ENCODE data around the gene RCOR1. TPM values are rescaled to one million over a fixed set of nuclear protein-coding genes. Genes with fewer than 3 reads are reported as not detected.
"Not testable (repeated sequence)": the region's sequence is repeated elsewhere in the genome, so short reads cannot be mapped to it uniquely, and the experiment has no call there.

Gene RCOR1
- total RNA-seq, 4 donors from 2014 or later = 15.7 to 31.0 (median 25.8) TPM

DNA sequence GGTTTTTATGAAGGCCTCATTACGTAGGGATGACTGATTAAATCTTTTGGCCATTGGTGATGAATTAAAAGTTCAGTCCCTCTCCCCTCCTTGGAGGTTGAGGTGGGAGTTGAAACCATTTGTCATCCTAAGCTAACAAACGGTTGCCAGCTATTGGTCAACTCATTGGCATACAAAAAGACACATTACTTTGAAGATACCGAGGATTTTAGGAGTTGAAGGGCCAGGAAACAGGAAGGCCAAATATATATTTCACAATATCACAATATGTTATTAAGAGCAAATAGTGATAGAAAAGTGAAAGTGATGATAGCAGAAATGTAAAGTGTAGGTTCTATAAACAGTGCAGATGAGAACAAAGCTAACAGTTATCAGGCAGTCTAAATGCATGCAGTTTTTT, 24.4 kb downstream of the RCOR1 start:
- Histone ChIP-seq H3K36me3 (no peaks in the 10 kb centered on the region), H3K4me1 (peaks cover 1 to 12% (median 6%) of the 10 kb centered on the region in 4 donors), H3K4me3 (no peak overlapping the region), H3K27me3 (no peaks in the 10 kb centered on the region), H3K27ac (no peak overlapping the region), H3K9me3 (no peaks in the 10 kb centered on the region)
- in situ Hi-C loops (cut with MboI; ENCODE audit: low pct_ligation_motif_present in 1 of 4, low pct_unique_long_range_greater_than_20kb in 1 of 4, low sequenced_read_pairs in 3 of 4) (no loop called here), intact Hi-C loops (cut with DNase I; ENCODE audit: low total_unique reads) (no loop called here)
- DNase-seq = no peak
- WGBS, 2 donors (ENCODE audit: low coverage in 1 of 2) = 70 to 79% methylated on average over 2 to 3 of the region's 3 CpGs
- TF ChIP-seq POLR2A (IDR thresholded peaks at IDR 0.05) (no peak), POLR2AphosphoS5 (IDR thresholded peaks at IDR 0.05) (no peak), EP300 (IDR thresholded peaks at IDR 0.05; ENCODE audit: low read depth) (no peak)
- TF ChIP-seq, protein P1, sequence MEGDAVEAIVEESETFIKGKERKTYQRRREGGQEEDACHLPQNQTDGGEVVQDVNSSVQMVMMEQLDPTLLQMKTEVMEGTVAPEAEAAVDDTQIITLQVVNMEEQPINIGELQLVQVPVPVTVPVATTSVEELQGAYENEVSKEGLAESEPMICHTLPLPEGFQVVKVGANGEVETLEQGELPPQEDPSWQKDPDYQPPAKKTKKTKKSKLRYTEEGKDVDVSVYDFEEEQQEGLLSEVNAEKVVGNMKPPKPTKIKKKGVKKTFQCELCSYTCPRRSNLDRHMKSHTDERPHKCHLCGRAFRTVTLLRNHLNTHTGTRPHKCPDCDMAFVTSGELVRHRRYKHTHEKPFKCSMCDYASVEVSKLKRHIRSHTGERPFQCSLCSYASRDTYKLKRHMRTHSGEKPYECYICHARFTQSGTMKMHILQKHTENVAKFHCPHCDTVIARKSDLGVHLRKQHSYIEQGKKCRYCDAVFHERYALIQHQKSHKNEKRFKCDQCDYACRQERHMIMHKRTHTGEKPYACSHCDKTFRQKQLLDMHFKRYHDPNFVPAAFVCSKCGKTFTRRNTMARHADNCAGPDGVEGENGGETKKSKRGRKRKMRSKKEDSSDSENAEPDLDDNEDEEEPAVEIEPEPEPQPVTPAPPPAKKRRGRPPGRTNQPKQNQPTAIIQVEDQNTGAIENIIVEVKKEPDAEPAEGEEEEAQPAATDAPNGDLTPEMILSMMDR (IDR thresholded peaks at IDR 0.05) = no peak

DNA sequence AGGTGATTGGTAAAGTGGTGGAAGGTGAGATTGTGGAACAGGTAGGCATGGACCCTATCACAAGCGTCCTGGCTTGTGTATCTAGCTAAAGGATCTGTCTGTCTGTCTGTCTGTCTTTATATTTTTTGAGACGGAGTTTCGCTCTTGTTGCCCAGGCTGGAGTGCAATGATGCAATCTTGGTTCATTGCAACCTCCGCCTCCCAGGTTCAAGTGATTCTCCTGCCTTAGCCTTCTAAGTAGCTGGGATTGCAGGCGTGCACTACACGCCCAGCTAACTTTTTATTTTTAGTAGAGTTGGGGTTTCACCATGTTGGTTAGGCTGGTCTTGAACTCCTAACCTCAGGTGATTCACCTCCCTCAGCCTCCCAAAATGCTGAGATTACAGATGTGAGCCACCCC, 26.6 kb downstream of the RCOR1 start:
- WGBS, 2 donors (ENCODE audit: low coverage in 1 of 2) = 80 to 95% methylated on average over 1 to 6 of the region's 6 CpGs
- H3K9me3 ChIP-seq; intact Hi-C loops (cut with DNase I; ENCODE audit: low total_unique reads); H3K36me3 ChIP-seq; H3K27me3 ChIP-seq; H3K4me3 ChIP-seq; H3K27ac ChIP-seq; in situ Hi-C loops (cut with MboI; ENCODE audit: low pct_ligation_motif_present in 1 of 4, low pct_unique_long_range_greater_than_20kb in 1 of 4, low sequenced_read_pairs in 3 of 4); DNase-seq: not testable (repeated sequence)
- peaks cover 3 to 20% (median 10%) of the 10 kb centered on the region in 4 donors for H3K4me1 ChIP-seq

DNA sequence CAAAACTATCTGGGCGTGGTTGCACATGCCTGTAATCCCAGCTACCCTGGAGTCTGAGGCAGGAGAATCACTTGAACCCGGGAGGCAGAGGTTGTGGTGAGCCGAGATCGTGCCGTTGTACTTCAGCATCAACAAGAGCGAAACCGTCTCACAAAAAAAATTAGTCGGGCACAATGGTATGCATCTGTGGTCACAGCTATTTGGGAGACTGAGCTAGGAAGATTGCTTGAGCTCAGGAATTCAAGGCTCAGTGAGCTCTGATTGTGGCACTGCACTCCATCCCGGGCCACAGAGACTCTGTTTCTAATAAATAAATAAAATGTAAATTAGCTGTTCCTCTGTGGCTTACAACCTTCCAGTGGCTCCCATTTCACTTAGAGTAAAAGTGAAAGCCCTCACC, 28.0 kb downstream of the RCOR1 start:
- WGBS, 2 donors (ENCODE audit: low coverage in 1 of 2) = 89 to 99% methylated on average over 8 to 9 of the region's 9 CpGs
- intact Hi-C loops (cut with DNase I; ENCODE audit: low total_unique reads) = no loop called here

GRCh38 chr14:102622262-102622885, 29.9 kb downstream of the RCOR1 start:
- H3K27me3 ChIP-seq = no peaks in the 10 kb centered on the region
- peak; percentile 14 for DNase-seq
- no peak overlapping the region for H3K4me3 ChIP-seq
- H3K4me1 ChIP-seq = peaks cover 3 to 12% (median 6%) of the 10 kb centered on the region in 4 donors
- in situ Hi-C loops (cut with MboI; ENCODE audit: low pct_ligation_motif_present in 1 of 4, low pct_unique_long_range_greater_than_20kb in 1 of 4, low sequenced_read_pairs in 3 of 4) = no loop called here
- intact Hi-C loops (cut with DNase I; ENCODE audit: low total_unique reads) = no loop called here
- TF ChIP-seq POLR2AphosphoS5 (IDR thresholded peaks at IDR 0.05) (no peak), POLR2A (IDR thresholded peaks at IDR 0.05) (no peak), EP300 (IDR thresholded peaks at IDR 0.05; ENCODE audit: low read depth) (no peak)
- TF ChIP-seq, protein P1 (IDR thresholded peaks at IDR 0.05) = no peak
- H3K27ac ChIP-seq = no peak overlapping the region
- no peaks in the 10 kb centered on the region for H3K9me3 ChIP-seq
- H3K36me3 ChIP-seq = no peaks in the 10 kb centered on the region
- 64 to 65% methylated on average over 8 to 10 of the region's 10 CpGs for WGBS, 2 donors (ENCODE audit: low coverage in 1 of 2)

More for the DNA sequence above, 28.0 kb downstream of the RCOR1 start:
- DNase-seq = no peak
- H3K36me3 ChIP-seq = no peaks in the 10 kb centered on the region
- no peaks in the 10 kb centered on the region for H3K9me3 ChIP-seq
- in situ Hi-C loops (cut with MboI; ENCODE audit: low pct_ligation_motif_present in 1 of 4, low pct_unique_long_range_greater_than_20kb in 1 of 4, low sequenced_read_pairs in 3 of 4) = no loop called here
- H3K4me3 ChIP-seq = no peak overlapping the region
- H3K27me3 ChIP-seq = no peaks in the 10 kb centered on the region
- H3K4me1 ChIP-seq = peaks cover 3 to 20% (median 10%) of the 10 kb centered on the region in 4 donors
- no peak for TF ChIP-seq POLR2A (IDR thresholded peaks at IDR 0.05)
- no peak for TF ChIP-seq POLR2AphosphoS5 (IDR thresholded peaks at IDR 0.05)
- no peak for TF ChIP-seq EP300 (IDR thresholded peaks at IDR 0.05; ENCODE audit: low read depth)
- TF ChIP-seq, protein P1 (IDR thresholded peaks at IDR 0.05) = no peak
- no peak overlapping the region for H3K27ac ChIP-seq

- DNase-seq = no peak
- 86 to 88% methylated on average over 3 of the region's 3 CpGs for WGBS, 2 donors (ENCODE audit: low coverage in 1 of 2)
- no peaks in the 10 kb centered on the region for H3K9me3 ChIP-seq
- no peak overlapping the region for H3K4me3 ChIP-seq
- in situ Hi-C loops (cut with MboI; ENCODE audit: low pct_ligation_motif_present in 1 of 4, low pct_unique_long_range_greater_than_20kb in 1 of 4, low sequenced_read_pairs in 3 of 4) = no loop called here
- H3K27ac ChIP-seq = no peak overlapping the region
- no peaks in the 10 kb centered on the region for H3K36me3 ChIP-seq
- TF ChIP-seq, protein P1 (IDR thresholded peaks at IDR 0.05) = no peak
- no peak for TF ChIP-seq POLR2AphosphoS5 (IDR thresholded peaks at IDR 0.05)
- no peak for TF ChIP-seq POLR2A (IDR thresholded peaks at IDR 0.05)
- no peak for TF ChIP-seq EP300 (IDR thresholded peaks at IDR 0.05; ENCODE audit: low read depth)
- intact Hi-C loops (cut with DNase I; ENCODE audit: low total_unique reads) = no loop called here
- H3K27me3 ChIP-seq = no peaks in the 10 kb centered on the region
- H3K4me1 ChIP-seq = peaks cover 4 to 28% (median 14%) of the 10 kb centered on the region in 4 donors
Observed at GRCh38 chr14:102624666-102625065, 32.2 kb downstream of the RCOR1 start.

All from transverse colon (tissue), 4 donors.